ENCODE results near the gene CA4.

GRCh38 chr17:60157487-60158040 is 7.8 kb downstream of the CA4 start:
- TF ChIP-seq CTCF (IDR thresholded peaks at IDR 0.05; ENCODE audit: poor library complexity) (no peak), EZH2 (IDR thresholded peaks at IDR 0.05; ENCODE audit: borderline replicate concordance) (no peak)

Data from hepatocyte (in vitro differentiated cells).